Measurements from ENCODE around the gene PSMG4. TPM values are rescaled to one million over a fixed set of nuclear protein-coding genes. Genes with fewer than 3 reads are reported as not detected.

PSMG4 gene
- polyA plus RNA-seq, 1 donor (not counting 4 experiments of a cell fraction or from before 2014, with no cell fraction given): 16.3 TPM

DNA sequence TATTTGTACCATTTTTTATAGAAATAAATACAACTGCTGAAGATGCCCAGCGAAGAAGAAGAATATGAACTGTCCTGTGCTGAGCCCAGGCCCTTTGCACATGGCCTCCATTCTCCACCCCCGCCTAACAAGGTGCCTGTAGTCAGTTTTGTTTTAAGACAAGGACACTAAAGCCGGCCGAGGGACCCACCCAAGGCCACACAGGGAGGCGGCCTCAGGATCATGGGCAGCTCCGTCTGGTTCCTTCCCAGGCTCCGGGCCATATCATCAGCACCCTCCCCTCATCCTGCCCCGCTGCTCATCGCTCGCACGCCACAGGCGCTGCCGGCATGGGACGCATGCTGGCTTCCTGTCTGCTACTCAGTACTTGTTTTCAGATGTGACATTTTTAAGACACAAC, 21.3 kb downstream of the PSMG4 start:
- FAIRE-seq: no peak
- Histone ChIP-seq H3K79me2 (ENCODE audit: control insufficient read depth, insufficient read depth, low read length) (no peaks in the 10 kb centered on the region), H3K27me3 (ENCODE audit: control insufficient read depth, extremely low read depth, insufficient read depth, low read length) (no peaks in the 10 kb centered on the region), H3K4me1 (ENCODE audit: control insufficient read depth, extremely low read depth, insufficient read depth, low read length) (peaks cover 10% of the 10 kb centered on the region), H3K4me2 (ENCODE audit: control insufficient read depth, extremely low read depth, insufficient read depth, low read depth, low read length) (no peak overlapping the region), H3K9me3 (ENCODE audit: control insufficient read depth, low read depth, low read length) (no peaks in the 10 kb centered on the region), H3K9ac (ENCODE audit: control insufficient read depth, extremely low read depth, insufficient read depth, low read length) (no peak overlapping the region), H2AFZ (ENCODE audit: control insufficient read depth, low read length) (no peak overlapping the region), H3K9me1 (ENCODE audit: control insufficient read depth, extremely low read depth, insufficient read depth, low read length) (no peaks in the 10 kb centered on the region), H3K36me3 (ENCODE audit: control insufficient read depth in 2 of 2, extremely low read depth in 1 of 2, insufficient read depth in 2 of 2, low read length in 2 of 2) (peaks cover 0 to 12% of the 10 kb centered on the region in 2 experiments), H4K20me1 (ENCODE audit: control insufficient read depth, extremely low read depth, insufficient read depth, low read length) (peaks cover 4% of the 10 kb centered on the region), H3K27ac (ENCODE audit: control insufficient read depth, insufficient read depth, low read length) (no peak overlapping the region), H3K4me3 (ENCODE audit: control insufficient read depth in 2 of 3, extremely low read depth in 1 of 3, insufficient read depth in 2 of 3, low read depth in 1 of 3, low read length in 3 of 3) (no peak overlapping the region)
- dilution Hi-C loops (cut with MboI; ENCODE audit: extremely low pct_ligation_motif_present, low sequenced_read_pairs): no loop called here
- TF ChIP-seq EZH2 (IDR thresholded peaks at IDR 0.05; ENCODE audit: low read length): no peak
- TF ChIP-seq, protein P1, sequence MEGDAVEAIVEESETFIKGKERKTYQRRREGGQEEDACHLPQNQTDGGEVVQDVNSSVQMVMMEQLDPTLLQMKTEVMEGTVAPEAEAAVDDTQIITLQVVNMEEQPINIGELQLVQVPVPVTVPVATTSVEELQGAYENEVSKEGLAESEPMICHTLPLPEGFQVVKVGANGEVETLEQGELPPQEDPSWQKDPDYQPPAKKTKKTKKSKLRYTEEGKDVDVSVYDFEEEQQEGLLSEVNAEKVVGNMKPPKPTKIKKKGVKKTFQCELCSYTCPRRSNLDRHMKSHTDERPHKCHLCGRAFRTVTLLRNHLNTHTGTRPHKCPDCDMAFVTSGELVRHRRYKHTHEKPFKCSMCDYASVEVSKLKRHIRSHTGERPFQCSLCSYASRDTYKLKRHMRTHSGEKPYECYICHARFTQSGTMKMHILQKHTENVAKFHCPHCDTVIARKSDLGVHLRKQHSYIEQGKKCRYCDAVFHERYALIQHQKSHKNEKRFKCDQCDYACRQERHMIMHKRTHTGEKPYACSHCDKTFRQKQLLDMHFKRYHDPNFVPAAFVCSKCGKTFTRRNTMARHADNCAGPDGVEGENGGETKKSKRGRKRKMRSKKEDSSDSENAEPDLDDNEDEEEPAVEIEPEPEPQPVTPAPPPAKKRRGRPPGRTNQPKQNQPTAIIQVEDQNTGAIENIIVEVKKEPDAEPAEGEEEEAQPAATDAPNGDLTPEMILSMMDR (optimal IDR thresholded peaks at IDR 0.05 in 1 of 3, IDR thresholded peaks at IDR 0.05 in 1 of 3, conservative IDR thresholded peaks at IDR 0.05 in 1 of 3; ENCODE audit: extremely low read depth in 1 of 3, insufficient read depth in 2 of 3, low read length in 3 of 3): no peak
- no peak for DNase-seq (ENCODE audit: low read depth, low spot score)

DNA sequence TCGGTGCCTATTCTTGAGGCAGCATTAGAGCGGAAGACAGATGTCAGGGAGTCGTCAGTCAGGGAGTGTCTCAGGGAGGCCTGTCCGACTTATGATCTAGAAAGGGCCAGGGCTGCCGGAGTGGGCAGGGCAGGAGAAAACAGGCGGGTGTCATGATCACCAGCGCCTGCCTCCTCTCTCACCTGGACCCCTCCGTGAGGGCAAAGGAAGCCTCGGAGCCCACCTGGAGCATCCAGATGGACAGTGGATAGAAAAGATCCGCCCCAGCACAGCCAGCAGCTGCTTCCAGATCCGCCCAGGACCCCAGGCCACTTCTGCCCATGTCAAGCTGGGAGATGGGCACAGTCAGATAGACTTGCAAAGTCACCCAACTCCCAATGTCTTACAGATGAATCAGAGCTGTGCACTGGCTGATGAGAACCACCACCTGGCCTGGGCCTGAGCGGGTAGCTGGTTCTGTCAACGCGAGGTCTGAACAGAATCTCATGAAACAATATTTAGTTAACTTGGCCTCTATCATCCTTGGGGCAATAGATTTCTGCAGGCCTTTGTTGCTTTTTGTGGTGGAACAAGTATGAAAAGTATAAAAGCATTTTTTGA, 22.2 kb downstream of the PSMG4 start:
- Histone ChIP-seq H3K27me3 (ENCODE audit: control insufficient read depth, extremely low read depth, insufficient read depth, low read length) (no peaks in the 10 kb centered on the region), H3K79me2 (ENCODE audit: control insufficient read depth, insufficient read depth, low read length) (no peaks in the 10 kb centered on the region), H3K27ac (ENCODE audit: control insufficient read depth, insufficient read depth, low read length) (no peak overlapping the region), H3K4me3 (ENCODE audit: control insufficient read depth in 2 of 3, extremely low read depth in 1 of 3, insufficient read depth in 2 of 3, low read depth in 1 of 3, low read length in 3 of 3) (no peak overlapping the region), H3K4me2 (ENCODE audit: control insufficient read depth, extremely low read depth, insufficient read depth, low read depth, low read length) (no peak overlapping the region), H3K36me3 (ENCODE audit: control insufficient read depth in 2 of 2, extremely low read depth in 1 of 2, insufficient read depth in 2 of 2, low read length in 2 of 2) (peaks cover 0 to 12% of the 10 kb centered on the region in 2 experiments), H3K9me1 (ENCODE audit: control insufficient read depth, extremely low read depth, insufficient read depth, low read length) (no peaks in the 10 kb centered on the region), H4K20me1 (ENCODE audit: control insufficient read depth, extremely low read depth, insufficient read depth, low read length) (peaks cover 4% of the 10 kb centered on the region), H2AFZ (ENCODE audit: control insufficient read depth, low read length) (no peak overlapping the region), H3K4me1 (ENCODE audit: control insufficient read depth, extremely low read depth, insufficient read depth, low read length) (peaks cover 10% of the 10 kb centered on the region), H3K9me3 (ENCODE audit: control insufficient read depth, low read depth, low read length) (no peaks in the 10 kb centered on the region), H3K9ac (ENCODE audit: control insufficient read depth, extremely low read depth, insufficient read depth, low read length) (no peak overlapping the region)
- DNase-seq (ENCODE audit: low read depth, low spot score) (no peak), FAIRE-seq (no peak)
- TF ChIP-seq EZH2 (IDR thresholded peaks at IDR 0.05; ENCODE audit: low read length): no peak
- TF ChIP-seq, protein P1 (optimal IDR thresholded peaks at IDR 0.05 in 1 of 3, IDR thresholded peaks at IDR 0.05 in 1 of 3, conservative IDR thresholded peaks at IDR 0.05 in 1 of 3; ENCODE audit: extremely low read depth in 1 of 3, insufficient read depth in 2 of 3, low read length in 3 of 3): no peak
- dilution Hi-C loops (cut with MboI; ENCODE audit: extremely low pct_ligation_motif_present, low sequenced_read_pairs): no loop called here
